Neural cell (in vitro differentiated cells): Measurements from ENCODE around the gene RBSN.

Experiments used
- EZH2 ChIP-seq: fragments of 200-600, 300-800 bp; shearing (Covaris generic), sonication (generic); IDR thresholded peaks from 2 replicates; pipeline ENCODE4 v1.6.1; 2014; ENCODE audit warnings: antibody characterized with exemption, low read length, borderline replicate concordance, mild to moderate bottlenecking; ENCODE audit not compliant: insufficient read depth, poor library complexity, severe bottlenecking
- MXI1 ChIP-seq: fragments of 450-650 bp; conservative IDR thresholded peaks from 2 replicates; pipeline ENCODE4 v1.6.1; 2014; ENCODE audit warnings: antibody characterized with exemption, mild to moderate bottlenecking; ENCODE audit not compliant: poor library complexity, severe bottlenecking
- TAF1 ChIP-seq: IDR thresholded peaks from 2 replicates; pipeline ENCODE4 v1.6.1; 2012; ENCODE audit warnings: low read depth
- TF ChIP-seq, protein P1 (sequence below): fragments of 450-650 bp; IDR thresholded peaks from 2 replicates; pipeline ENCODE4 v1.5.1; 2014; ENCODE audit warnings: antibody characterized with exemption, mild to moderate bottlenecking, moderate library complexity; ENCODE audit not compliant: poor library complexity, severe bottlenecking

DNA sequence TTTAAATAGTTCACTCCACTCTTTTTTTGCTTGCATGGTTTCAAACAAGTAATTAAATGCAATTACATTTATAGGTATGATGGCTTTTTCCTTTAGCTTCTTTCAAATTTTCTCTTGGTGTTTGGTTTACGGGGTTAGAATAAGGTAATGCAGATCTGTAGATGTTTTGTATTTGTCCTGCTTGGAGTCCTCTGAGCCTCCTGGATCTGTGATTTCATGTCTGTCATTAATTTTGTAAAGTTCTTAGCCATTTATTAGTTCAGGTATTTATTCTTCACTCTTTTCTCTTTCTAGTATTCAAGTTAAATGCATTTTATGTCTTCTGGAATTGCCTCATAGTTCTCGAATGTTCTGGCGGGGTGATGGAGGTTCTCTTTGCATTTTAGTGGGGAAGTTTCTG is 32.5 kb downstream of the RBSN start:
- TF ChIP-seq EZH2 (no peak), MXI1 (no peak), TAF1 (no peak)
- TF ChIP-seq, protein P1, sequence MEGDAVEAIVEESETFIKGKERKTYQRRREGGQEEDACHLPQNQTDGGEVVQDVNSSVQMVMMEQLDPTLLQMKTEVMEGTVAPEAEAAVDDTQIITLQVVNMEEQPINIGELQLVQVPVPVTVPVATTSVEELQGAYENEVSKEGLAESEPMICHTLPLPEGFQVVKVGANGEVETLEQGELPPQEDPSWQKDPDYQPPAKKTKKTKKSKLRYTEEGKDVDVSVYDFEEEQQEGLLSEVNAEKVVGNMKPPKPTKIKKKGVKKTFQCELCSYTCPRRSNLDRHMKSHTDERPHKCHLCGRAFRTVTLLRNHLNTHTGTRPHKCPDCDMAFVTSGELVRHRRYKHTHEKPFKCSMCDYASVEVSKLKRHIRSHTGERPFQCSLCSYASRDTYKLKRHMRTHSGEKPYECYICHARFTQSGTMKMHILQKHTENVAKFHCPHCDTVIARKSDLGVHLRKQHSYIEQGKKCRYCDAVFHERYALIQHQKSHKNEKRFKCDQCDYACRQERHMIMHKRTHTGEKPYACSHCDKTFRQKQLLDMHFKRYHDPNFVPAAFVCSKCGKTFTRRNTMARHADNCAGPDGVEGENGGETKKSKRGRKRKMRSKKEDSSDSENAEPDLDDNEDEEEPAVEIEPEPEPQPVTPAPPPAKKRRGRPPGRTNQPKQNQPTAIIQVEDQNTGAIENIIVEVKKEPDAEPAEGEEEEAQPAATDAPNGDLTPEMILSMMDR, result no peak
